ENCODE results near the gene LY6G5B.
A peak's percentile ranks its signal among the peaks of the same experiment; 100 is the strongest.

- TF ChIP-seq CTCF (conservative IDR thresholded peaks at IDR 0.05; ENCODE audit: low read depth, low read length) (peak; percentile 17; the same call in 1 of the 2 replicates), POLR2A (IDR thresholded peaks at IDR 0.05; ENCODE audit: low read depth, low read length) (no peak), ELK1 (IDR thresholded peaks at IDR 0.05; ENCODE audit: borderline replicate concordance, low read depth, low read length) (no peak), RAD21 (IDR thresholded peaks at IDR 0.05; ENCODE audit: low read length) (no peak), MXI1 (IDR thresholded peaks at IDR 0.05; ENCODE audit: borderline replicate concordance, low read depth, low read length) (no peak), RCOR1 (IDR thresholded peaks at IDR 0.05; ENCODE audit: insufficient replicate concordance, low read length) (no peak), BHLHE40 (IDR thresholded peaks at IDR 0.05; ENCODE audit: low read depth, low read length) (no peak), RFX5 (IDR thresholded peaks at IDR 0.05; ENCODE audit: low read depth, low read length) (no peak), USF2 (IDR thresholded peaks at IDR 0.05; ENCODE audit: low read depth, low read length) (no peak), MAZ (IDR thresholded peaks at IDR 0.05; ENCODE audit: borderline replicate concordance, low read depth, low read length) (no peak)
Measured at GRCh38 chr6:31681135-31681671, 11.4 kb downstream of the LY6G5B start.

Data from IMR-90 (cell line).